Activated gamma-delta T cell (primary cell): Measurements from ENCODE around the gene GSC.
"Not testable (repeated sequence)": the region's sequence is repeated elsewhere in the genome, so short reads cannot be mapped to it uniquely, and the experiment has no call there.

ENCODE experiments used
- DNase-seq: peaks from one replicate; lab custom pipeline; 2025; lab: John Stamatoyannopoulos, UW
- total RNA-seq, 2 donors: gene quantifications; one replicate each; lab custom pipeline; 2026; lab: John Stamatoyannopoulos, UW

Gene GSC
- 0 to 0.92 reads per million in 2 donors for total RNA-seq

DNA sequence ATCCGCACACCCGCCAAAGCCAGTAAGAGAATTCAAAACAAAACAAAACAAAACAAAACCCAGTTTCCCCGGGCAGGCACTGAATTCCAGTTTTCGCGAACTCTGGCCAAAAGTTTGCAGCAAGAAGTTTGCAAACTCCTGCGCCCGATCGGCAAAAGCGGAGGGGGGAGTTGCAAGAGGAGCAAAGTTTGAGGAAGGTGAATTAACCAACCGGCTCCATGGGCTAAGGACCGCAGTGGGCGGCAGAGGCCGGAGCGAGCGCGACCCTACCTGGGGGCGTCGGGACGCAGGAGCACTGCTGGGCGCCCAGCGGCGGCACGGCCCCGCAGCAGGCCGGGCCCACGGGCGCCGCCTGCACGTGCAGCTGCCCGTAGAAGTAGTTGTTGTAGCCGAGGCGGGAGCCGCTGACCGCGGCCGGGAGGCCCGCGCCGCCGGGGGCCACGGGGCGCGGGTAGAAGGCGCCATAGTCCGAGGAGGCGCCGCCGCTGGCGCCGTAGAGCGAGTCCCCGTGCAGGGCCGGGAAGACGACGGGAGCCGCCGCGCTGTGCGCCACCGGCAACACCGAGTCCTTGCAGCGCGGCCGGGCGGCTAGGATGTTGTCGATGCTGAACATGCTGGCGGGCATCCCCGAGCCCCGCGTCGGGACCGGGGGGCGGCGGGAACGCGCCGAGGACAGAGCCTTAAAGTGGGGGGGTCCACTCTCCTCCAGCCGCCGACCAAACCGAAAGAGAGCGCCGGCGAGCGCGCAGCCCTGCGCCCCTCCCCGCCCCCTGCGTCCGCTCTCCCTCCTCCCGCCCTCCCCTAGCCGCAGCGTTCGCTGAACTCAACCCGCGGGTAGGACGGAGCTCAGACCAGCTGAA lies at the start of gene GSC:
GSC (minus strand) TSS at position 723 of the 860 bp plus-strand sequence; CDS start at position 625, 98 bp downstream.
- no peak for DNase-seq

DNA sequence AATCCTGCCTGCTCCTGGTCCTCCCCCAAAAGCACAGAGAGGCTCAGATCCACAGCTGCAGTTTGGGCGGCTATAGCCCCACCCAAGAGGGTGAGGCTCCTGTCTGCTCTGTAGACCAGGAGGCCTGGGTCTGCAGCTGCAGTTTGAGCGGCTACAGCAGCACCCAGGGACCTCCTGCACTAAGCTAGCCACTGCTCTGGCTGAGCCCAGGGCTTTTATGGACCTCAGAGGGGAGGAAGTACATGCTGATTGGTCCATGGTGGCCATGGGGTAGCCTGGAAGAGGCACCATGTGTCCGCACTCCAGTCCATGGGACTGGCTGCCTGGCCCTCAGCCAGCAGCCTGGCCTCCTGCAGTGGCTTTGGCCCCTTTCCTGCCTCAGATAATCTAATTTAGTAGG lies 49.6 kb upstream of the GSC start:
- no peak for DNase-seq

DNA sequence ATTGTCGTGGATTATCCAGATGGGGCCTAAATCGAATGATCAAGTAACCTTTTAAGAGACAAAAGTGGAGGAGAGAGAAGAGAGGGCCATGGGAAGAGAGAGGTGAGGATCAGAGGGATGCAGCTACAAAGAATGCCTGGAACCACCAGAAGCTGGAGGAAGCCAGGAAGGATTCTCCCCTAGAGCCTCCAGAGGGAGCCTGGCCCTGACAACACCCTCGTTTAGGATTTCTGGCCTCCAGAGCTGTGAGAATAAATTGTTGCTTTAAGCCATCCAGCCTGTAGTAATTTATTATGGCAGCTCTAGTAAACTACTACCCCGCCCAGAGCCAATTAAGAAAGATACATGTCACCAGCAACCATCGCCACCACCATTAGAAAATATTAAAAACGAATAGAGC lies 46.2 kb upstream of the GSC start:
- DNase-seq, result no peak

DNA sequence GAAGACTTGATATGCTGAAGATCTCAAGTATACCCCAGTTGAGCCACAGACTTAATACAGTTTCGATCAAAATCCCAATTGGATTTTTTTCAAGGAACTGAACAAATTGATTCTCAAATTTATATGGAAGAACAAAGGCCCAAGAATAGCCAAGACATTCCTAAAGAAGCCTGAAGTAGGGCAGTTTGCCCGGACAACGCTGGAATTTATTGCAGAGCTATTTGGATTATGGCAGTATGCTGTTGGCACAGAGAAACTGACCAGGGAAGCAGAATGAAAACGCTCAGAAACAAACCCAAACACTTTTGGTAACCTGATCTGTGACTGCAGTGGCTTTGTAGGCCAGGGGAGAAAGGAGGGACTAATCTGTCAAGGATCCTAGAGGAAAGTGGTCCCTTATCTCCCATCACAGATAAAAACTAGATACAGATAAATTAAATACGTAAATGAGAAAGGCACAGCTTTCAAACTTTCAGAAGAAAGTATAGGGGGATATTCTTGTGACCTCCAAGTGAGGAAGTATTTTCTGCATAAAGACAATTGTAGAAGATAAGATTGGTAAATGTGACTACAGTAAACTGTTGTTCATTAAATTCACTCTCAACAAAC lies 35.9 kb upstream of the GSC start:
- no peak for DNase-seq

DNA sequence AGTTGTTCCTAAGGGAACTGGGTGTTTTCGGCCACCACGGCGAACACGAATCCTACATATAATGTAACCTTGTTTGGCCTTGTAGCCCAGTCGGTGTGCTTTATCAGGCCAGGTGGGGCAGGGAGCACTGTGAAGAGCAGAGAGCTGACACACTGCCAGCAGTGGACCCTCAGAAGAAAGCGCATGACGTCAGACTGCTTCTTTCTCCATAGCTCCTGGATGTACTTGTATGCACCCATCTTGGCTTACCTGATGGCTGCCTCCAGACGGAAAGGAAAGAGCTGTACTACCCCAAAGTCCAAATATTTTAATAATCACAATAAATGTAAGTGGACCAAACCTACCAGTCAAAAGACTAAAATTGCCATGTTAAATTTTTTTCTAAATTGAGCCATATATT lies 31.3 kb upstream of the GSC start:
- DNase-seq, result no peak

DNA sequence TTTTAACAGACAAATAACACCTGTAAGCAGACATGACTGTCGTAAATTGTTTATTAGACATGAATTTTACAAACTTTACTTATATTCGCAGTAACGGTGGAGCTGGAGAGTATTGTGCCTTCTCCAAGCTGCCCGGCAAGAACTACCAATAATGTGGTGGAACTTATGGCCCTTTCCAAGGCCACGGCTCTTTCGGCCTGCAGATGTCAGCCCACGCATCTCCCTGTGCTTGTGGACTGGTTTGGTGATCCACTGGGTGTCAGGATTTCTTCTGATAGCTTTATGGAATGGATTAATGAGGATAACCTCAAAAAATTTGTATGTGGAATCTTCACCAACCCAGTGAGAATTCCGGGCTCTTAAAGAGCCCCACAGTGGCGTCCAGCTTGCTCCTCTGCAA lies 30.9 kb upstream of the GSC start:
- not testable (repeated sequence) for DNase-seq

DNA sequence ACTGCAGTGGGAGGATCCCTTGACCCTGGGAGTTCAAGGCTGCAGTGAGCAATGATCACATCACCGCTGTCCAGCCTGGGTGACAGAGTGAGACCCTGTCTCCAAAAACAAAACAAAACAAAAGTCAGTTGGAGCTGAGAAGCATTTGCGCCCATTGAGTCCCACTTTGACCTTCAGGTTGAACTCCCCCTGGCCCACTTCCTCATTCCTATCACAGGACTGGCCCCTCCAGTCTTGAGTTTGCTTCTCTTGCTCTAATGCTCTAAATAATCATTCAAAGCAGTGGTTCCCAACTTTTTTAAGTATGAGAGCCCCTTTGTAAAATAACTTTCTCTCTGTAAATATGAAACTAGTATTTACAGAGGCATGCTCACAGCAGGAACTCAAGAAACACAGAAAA lies 28.0 kb upstream of the GSC start:
- no peak for DNase-seq

DNA sequence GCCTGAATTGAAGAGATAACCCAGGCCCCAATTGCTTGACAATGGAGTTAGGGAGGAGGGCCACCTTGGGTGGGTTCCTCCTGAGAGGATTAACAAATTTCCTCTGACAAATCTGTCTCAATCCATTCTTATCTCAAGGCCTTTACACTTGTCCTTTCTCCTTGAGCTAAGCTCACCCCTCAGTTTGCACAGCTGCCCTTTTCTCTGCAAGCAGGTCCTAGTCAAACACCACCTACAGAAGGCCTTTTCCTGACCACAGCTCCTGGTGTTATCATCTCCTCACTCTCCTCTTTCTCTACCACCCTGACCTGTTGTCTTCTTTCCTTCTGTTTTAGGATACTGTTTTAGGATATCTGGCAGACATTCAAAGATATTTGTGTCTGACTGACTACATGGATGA lies 26.4 kb upstream of the GSC start:
- DNase-seq, result no peak

DNA sequence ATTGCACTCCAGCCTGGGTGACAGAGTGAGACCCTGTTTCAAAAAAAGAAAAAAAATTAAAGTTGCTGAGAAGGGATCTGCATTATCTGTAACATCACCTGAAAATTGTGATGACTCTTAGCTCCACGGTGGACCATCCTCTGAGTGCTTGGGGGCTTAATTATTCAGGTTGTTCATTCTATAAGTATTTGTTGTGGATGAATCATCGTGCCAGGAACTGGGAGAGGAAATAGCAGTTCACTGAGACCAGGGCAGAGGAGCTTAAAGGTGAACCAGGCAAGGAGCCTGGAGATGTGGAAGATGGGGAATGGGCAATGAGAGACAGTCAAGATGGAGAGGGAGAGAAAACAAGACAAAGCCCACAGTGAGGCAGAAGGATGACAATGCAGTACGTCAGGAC lies 25.5 kb upstream of the GSC start:
- no peak for DNase-seq

DNA sequence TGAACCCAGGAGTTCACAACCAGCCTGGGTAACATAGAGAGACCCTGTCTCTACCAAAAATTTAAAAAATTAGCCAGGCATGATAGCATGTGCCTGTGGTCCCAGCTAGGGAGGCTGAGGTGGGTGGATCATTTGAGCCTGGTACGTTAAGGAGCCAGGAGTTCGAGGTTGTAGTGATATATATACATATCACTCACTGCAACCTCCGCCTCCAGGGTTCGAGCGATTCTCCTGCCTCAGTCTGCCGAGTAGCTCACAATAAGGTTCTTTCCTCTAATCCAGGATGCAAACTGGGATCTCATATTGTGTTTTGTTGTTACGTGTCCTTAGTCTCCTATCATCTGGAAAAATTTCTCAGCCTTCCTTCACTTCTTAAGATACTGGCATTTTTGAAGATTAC lies 24.0 kb upstream of the GSC start:
- DNase-seq, result no peak

DNA sequence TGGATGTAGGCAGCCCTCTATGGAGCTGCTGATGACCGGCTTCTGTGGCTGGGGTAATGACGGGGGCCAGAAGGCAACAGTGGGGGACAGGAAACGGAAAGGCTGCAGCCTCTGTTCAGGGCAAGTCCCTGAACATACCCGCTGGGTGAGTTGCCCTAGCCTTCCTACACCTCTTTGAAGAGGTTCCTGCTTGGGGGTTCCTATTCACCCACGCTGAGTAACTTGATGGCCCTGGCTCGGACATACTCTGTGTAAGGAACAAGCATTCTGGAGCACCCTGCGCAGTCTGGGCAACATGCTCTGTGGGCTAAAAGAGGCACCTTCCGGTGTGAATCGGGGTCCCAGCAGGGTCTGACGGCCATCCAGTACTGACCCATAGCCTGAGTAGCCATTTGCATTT lies 17.7 kb upstream of the GSC start:
- no peak for DNase-seq

DNA sequence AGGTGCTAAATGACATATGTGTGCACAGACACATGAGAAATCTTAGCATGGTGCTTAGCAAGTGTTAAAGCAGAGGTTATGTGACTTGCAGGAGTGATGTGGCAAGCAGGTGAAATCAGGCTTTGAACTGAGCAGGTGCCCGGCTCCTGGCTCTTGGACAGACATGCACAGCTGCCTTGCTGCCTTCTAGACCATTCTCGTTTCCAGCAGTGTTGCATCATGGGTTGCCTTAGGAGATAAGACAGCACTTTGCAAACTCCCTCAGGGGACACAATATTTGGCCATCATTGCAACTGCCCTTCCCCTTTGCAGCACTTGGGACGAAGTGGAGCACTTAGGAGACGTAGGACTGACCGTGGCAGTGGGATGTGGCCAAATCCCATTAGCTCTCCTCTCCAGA lies 17.2 kb upstream of the GSC start:
- no peak for DNase-seq

DNA sequence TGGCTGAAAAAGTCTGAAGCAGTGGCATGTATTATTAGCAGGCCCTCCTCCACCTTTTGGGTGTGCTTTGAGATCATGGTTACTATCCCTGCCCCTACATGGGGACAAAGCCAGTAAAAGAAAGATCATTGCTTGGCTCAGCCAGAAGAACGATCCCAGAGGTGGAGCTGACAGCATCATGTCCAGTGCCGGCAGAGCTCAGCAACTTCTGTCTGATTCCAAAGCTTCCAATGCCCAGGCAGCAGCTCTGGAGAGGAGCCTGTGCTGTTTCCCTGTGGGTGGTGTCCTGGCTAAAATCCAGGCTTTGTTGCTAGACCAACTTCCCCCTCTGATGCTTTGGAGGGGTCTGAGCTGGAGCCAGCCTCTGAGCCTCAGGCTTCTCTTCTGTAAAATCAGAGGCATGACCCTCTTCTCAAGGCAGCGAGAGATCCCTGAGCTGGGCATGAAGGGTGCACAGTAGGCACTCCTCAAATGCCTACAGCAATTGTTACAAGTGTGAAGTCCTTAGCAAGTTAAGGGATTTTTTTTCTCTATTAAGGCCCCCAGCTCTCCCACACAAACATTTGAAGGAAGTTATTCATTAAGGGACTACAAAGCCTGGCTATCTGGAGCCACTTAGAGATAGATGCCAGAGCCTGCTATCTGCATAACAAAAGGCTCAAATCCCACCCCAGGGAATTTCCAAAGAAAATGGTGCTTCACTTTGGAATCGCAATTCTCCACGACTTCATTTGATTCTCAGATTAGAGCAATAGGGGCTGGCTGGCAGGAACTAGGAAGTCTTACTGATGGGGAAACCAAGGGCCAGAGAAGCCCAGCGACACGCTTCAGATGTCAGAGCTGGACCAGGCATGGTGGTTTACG lies 10.9 kb upstream of the GSC start:
- DNase-seq, result no peak

DNA sequence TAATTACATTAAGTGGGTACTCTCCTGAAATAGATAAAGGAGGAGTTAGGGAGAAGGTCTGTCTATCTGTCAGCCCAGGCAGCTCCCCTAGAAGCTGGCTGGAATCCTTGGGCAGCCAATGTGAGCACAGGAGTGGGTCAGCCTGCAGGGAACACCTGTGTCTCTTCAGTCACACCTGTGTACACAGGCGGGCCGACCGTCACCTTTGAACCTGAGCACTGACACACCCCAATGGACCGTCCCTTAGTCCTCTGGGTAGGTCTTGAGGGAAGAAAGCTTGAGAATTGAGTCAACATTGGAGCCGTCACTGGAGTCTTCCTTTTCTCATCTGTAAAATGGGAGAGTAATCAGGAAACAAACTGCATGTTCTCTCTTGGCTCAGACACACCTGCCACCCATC lies 9.8 kb upstream of the GSC start:
- DNase-seq, result no peak

DNA sequence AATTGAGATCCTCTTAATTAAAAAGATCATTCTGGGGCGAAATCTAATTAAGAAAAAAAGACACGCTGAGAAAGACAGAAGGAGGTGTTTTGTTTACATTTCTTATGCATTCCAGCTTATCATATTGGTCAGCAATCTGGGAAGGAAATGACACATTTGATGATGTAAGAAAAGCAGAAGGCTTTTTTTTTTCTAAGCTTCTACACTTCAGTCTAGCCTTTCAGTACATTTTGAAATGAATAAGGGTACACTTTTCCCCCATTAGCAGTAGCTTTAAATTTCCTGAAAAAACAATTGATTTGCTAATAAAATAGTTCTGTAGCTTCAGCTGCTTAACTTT lies 5.9 kb upstream of the GSC start:
- no peak for DNase-seq

DNA sequence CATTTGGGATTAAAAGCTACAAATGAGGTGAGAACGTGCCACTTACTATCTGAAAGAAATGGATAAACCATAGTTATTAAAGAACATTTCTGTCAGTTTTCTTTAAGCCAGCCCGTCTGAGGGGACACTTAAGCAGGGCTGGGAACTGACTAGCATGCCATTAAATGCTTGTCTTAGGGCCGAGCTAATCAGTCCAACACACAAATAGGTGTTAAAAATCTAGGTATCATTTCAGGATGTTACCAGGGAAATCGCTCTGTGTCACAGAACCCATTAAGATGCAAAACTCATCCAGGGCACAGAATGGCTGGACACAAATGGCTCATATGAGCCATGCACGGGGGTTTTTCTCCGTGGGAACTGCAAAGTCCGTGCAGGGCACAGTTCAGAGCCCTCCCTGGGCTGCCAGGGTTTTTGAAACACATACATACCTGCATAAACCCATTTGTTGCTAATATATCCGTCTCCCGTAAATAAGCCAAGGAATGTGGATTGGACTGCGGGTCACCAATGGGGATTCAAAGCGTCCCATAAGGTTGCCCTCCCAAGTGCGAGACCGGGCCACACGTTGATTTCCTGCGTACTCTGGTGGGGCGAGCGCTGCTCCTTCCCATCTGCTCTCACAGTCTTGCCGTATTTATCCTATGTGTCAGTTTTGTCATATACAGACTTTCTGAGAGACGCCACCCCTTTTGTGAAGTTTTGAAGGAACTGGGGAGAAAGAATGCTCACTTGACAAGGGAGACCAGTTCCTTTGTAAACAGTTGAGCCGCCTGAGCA lies 5.4 kb upstream of the GSC start:
- no peak for DNase-seq

DNA sequence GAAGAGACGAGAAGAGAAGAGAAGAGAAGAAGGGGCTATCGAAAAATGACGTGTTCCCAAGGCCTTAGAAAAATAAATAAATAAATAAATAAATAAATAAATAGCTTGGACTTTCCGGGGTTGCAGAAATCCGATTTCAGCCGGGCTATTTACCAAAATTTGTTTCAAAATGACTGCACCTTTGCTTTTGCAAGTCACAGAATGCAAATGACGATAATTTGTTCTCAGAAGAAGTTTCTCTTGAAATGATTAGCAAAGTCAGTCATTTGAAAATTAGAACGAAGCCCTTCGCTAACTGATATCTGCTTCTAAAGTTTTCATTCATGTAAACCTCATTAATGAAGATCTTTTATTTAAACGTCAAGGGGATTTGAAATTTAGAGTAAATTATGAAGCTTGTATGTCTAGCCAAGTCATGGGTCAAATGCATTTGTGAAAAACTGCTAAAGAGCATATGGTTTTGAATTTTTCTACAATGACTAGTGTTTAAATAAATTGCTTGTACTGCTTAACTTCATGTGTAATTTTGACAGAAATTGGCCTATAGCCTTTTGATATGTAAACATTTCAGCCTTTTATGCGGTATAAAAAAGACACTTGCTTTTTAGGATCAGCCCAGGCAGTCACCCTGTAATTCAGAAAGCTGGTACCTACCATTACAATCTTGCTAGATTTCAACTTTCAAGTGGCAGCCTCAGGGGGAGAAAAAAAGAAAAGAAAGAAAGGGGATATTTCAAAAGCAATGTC lies 4.6 kb upstream of the GSC start:
- no peak for DNase-seq

DNA sequence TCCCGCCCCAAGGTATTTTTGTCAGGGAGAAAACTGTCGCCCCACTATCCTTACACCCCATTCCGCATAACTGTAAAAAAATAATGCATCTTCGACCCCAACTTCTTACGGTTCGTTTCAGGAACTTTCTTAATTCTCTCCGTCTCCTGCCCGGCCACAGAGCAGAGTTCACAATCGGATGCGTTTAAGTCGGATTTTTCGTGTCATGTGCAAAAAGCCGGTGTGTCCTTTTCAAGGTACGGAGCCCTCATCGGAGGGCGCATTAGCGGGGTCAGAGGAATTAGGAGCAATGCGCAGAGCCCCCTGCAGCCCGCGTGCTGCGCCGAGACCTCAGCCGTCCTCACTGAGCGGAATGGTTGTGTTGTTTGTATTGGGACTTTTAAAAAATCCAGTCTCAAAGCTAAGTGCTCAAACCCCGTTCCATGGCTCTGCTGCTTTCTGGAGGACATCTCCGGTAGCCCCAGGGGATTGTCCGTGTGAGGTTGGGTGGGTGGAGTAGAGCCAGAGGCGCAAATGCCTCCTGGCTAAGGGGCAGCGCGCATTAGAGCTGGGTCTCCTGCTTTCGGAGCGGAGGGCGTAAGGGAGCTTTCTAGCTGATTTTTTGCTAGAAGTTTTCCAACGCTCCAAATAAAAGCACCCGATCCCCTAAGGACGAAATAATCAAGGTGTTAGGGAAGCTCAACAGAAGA lies 3.9 kb upstream of the GSC start:
- no peak for DNase-seq

DNA sequence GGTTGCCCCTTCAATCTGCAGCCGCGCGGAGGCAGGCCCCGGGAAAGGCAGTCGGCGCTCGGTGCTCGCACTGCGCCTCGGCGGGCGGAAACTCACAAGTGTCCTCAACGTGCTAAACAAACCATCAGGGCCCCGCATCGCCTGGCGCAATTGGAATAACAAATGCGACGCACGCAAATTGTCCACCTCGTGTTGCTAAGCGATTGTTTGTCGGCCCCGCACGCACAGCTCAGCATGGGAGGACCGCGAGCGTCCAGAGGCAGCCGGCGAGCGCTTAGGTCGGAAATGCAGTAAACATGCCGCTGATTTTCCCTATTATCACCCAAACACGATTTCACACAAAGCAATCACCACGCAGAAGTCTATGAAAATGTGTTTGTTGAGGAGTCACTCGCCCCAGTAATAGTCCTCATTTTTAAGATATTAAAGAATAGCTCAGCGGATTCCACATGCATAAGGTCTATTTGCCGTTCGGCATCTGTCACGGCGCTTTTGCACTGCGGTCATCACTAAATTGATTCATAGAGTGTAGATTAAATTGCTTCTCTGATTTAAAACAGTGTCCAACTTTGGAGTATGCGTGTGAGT lies 3.2 kb upstream of the GSC start:
- DNase-seq, result no peak

DNA sequence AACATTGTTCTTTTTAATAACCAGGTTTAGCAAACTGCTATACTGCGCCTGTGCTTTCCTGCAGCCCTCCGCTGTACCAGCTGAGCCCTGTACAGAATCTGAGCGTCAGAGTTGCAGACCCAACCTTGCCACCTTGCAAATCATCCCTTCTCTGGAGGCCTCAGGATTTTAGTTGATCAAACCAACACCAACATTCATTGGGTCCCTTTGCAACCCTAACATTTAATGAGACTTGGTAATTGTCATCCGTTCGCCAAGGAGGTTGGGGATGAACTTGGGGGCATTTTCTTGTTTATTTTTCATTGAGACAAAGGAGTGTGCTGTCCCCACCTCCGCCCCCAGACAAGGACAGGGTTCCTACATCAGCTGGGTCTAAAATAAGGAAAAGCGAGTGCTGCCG lies 2.6 kb upstream of the GSC start:
- DNase-seq, result no peak
